Stimulated activated CD8-positive, alpha-beta memory T cell treated with anti-CD3 and anti-CD28 coated beads, Interleukin-12 subunit alpha, Interleukin-12 subunit beta, amount 100 ng/mL, for 1 hour (primary cell): ENCODE data around the gene NUMB.
"Not testable (repeated sequence)": the region's sequence is repeated elsewhere in the genome, so short reads cannot be mapped to it uniquely, and the experiment has no call there.

Experiments
- DNase-seq: peaks from one replicate; pipeline ENCODE4 v3.0.0-alpha.2; 2020; ENCODE audit warnings: low read depth

The NUMB gene

GRCh38 chr14:73465823-73466532 lies 7.6 kb upstream of the NUMB start:
- no peak for DNase-seq

- DNase-seq: no peak
These were observed 5.1 kb upstream of the NUMB start for GRCh38 chr14:73463411-73463810.

DNA sequence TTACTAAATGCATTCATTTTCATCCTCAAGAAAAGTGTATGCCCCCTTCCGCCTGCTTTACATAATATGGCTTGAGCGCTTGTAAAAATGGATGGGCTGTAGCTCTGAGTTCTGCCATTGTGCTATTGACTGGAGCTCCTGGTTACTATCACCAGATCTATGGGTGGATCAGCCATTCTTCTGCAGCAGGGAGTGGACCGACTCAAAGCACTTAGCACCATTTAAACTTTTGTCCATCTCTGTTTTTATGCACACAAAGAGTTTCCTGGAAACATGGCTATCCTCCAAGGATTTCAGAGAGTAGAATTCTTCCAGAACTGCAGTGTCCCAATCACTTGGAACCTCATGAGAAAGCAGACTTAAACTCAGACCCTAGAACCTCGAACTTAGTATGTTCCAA lies 4.5 kb upstream of the NUMB start:
- no peak for DNase-seq

- DNase-seq: no peak
These were observed 3.8 kb upstream of the NUMB start for GRCh38 chr14:73462048-73462715.

DNA sequence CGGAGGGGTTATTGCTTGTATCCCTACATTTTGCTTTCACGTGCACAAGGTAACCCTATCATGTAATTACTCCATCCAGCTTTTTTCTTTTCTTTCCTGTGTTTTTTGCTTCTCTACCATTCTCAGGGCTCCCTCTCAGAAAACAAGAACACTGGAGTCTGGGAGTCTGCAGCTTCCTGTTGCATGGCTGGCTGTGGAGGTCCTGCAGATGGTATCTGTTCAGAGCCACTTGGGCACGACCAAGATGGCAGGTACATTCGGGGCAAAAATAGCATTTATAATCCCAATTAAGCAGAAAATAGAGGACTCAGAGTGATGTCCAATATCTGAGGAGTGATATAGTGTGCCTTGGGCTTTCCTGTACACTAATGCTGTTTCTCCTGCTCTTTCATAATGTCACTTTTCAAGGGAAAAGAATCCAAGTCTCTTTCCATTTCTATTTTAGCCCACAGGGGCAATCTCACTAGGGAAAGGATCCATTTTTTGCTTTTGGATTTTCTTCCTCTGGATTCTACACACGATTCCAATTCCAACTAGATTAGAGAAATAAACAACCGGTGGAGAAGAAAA lies 3.2 kb upstream of the NUMB start:
- DNase-seq: no peak

DNA sequence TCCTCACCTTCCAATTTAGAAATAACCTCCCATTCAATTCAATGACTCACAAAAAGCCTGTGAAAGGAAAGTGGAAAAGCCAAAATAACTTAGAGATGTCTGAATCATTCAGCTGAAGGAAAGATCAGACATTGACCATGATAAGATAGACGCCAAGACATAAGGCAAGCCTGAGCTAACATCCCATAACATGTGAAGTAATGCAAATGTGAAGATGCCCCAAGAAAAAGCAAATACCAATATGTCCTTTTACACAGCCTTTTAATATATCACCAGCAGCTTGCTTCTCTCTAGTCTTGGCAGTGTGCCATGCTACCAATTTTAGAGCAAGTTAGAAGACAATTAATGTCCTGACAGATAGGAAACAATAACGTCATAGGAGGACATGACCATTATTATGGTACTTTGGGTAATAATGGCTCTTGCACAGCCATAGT lies 2.4 kb upstream of the NUMB start:
- DNase-seq: no peak

DNA sequence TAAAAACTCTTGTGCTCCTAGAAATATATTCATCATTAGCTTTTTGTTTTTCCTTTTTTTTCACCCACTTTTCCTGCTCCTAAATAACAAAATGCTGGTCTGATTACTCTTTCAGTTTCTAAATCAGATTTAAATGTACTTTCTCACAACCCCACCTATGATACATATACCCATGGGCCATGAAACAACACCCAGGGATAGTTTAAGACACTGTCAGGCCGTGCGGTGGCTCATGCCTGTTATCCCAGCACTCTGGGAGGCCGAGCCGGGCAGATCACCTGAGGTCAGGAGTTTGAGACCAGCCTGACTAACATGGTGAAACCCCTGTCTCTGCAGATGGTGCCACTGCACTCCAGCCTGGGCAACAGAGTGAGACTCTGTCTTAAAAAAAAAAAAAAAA lies 1.6 kb upstream of the NUMB start:
- DNase-seq: no peak

DNA sequence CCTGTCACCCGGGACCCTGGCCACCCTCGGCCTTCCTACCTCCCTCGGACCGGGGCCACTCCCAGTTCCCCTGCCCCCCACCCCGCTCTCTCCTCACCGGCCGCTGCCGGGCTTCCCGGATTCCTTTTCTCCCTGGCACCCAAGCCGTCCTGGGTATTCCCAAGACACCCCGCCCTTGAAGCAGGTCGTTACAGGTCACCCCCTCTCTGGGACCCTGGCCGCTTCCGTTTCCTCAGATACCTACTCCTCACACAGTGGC lies 493 bp downstream of the NUMB start:
- no peak for DNase-seq

DNA sequence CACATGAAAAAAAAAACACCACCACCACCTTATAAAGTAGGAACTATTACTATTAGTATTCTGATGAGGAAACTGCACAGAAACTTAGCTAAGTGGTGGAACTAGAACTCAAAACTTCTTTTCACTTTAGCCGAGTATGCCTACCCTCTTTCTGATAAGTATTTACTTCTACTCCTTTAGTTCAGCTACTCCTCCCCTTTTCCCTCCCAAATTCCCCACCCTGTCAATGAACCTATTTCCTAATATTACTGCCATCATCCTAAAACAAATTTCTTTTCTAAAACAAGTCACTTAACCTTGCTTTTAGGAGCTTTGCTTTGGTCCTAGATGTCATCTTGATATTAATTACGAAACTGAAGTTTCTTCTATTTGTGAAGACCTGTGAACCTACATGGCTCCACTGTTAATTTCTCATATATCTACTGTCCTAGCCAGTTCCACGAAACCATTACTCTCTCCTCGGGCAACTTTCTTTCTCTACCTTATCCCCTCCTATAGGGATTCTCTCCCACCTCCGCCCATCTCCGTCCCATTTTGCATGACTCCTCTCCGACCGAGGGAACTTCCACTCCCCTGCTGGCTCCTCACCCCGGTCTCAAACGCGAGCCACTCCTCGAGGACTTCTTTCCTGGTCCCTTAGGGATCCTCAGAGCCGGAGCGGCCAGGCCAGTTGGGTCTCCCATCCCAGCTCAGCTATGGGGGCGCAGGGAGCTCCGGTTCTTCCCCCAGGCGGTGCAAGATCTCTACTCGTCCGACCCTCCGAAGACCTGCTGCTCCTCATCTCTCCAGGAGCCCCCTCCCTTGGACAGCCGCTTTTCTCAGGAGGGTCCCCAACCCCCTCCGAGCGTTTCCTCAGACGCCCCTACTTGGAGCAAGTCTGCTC lies 1.1 kb downstream of the NUMB start:
- no peak for DNase-seq

GRCh38 chr14:73455294-73455693 lies 3.1 kb downstream of the NUMB start:
- no peak for DNase-seq

DNA sequence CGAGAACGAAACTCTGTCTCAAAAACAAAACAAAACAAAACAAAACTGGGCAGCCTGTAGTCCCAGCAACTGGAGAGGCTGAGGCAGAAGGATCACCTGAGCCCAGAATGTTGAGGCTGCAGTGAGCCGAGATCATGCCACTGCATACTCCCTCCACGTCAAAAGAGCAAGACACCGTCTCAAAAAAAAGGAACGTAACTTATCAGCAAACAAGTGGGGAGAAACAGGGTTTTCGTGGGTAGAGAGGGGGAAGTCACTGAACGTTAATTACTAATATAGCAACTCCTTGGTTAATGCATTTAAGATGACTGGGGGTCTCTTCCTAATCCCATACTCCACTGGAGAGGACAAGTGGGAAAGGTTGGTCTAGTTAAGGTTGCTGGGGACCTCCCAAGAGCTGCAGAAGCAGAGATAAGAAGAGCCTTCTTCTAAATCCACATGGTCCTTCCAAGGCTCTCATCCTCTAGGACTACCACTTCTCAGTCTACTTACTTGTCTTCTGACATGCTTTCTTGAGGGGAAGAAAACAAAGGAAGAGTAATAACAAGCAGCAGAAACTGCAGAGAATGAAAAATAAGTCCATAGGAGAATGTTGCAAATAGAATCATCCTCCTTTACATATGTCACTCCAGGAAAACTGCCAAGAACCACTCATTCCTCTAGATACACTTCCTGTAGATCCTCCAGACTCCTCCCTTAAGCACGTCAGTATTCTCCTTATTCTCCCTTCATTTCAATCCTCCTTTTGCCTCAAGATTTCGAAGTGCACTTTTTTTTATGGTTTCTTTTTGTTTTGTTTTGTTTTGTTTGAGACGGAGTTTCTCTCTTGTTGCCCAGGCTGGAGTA lies 5.8 kb downstream of the NUMB start:
- DNase-seq: no peak

- no peak for DNase-seq
These were observed 14.6 kb downstream of the NUMB start for GRCh38 chr14:73443758-73444157.

DNA sequence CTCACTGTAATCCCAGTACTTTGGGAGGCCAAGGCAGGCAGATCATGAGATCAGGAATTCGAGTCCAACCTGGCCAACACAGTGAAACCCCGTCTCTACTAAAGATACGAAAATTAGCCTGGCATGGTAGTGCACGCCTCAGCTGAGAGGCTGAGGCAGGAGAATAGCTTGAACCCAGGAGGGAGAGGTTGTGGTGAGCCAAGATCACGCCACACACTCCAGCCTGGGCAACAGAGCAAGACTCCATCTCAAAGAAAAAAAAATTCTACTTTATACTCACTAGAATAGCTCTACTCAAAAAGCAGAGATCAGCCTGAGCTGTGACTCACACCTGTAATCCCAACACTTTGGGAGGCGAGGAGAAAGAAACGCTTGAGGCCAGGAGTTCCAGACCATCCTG lies 17.1 kb downstream of the NUMB start:
- DNase-seq: no peak

GRCh38 chr14:73438993-73439392 lies 19.4 kb downstream of the NUMB start:
- no peak for DNase-seq

DNA sequence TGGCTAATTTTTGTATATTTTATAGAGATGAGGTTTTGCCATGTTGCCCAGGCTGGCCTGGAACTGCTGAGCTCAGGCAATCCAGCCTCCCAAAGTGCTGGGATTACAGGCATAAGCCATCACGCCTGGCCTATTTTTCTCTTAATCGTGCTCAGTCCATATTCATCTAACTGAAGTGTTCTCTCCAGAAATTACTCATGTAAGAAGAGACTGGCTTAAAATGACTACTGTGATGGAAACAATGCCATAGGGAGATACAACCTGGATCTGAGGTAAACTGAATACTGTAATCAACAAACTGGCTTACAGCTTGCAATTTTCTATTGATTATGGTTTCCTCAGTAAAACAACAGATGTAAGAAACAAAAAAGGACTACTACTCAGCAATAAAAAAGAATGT lies 21.1 kb downstream of the NUMB start:
- no peak for DNase-seq

GRCh38 chr14:73432124-73432523 lies 26.2 kb downstream of the NUMB start:
- DNase-seq: no peak

DNA sequence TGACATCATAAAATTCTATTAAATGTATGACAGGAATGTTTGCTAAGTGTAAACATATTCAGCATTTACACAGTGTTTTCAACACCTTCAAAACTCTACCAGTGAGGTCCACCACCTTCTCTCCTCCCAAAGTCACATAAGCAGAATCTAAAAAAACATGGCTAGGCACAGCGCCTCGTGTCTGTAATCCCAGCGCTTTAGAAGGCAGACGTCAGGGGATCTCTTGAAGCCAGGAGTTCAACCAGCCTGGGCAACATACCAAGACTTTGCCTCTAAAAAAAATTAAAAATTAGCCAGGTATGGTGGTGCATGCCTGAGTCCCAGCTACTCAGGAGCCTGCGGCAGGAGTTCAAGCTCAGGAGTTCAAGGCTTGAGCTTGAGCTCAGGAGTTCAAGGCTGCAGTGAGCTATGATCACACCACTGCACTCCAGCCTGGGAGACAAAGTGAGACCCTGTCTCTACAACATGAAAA lies 30.0 kb downstream of the NUMB start:
- no peak for DNase-seq

- no peak for DNase-seq
These were observed 30.7 kb downstream of the NUMB start for GRCh38 chr14:73427516-73428264.

- no peak for DNase-seq
These were observed 31.5 kb downstream of the NUMB start for GRCh38 chr14:73426877-73427276.

DNA sequence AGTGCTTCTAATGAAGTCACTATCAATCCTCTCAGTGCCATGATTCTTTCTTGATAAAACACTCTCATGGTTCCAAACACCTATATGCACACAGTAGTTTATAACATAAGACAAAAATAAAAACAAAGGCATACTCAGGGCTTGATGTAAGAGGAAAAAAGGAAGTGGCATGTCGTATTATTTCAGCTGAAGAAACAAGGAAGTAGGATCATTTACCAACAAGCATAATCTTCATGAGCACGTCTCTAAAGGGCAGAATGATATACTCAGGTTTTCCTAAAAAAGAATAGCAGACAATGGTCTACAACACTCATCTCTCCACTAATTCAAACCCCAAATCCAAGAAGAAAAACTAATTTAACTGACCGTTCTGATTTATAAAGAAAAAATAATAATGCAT lies 33.9 kb downstream of the NUMB start:
- no peak for DNase-seq

GRCh38 chr14:73423092-73423491 lies 35.3 kb downstream of the NUMB start:
- DNase-seq: not testable (repeated sequence)
